HG03575 (cell line): Measurements from ENCODE around the gene DUS1L.

Source experiments
- ATAC-seq: cut with Tn5 transposase; IDR thresholded peaks from one replicate; pipeline ENCODE4 v1.9.1; 2021; ENCODE audit not compliant: unreplicated experiment, insufficient number of reproducible peaks, low FRiP score; ENCODE audit errors: extremely low read depth

The DUS1L gene

GRCh38 chr17:82065638-82066303 is at the start of gene DUS1L:
Gene DUS1L (minus strand): TSS chr17:82065804. CDS start chr17:82065059, 745 bp downstream.
- ATAC-seq: no peak

- no peak for ATAC-seq
Measured at GRCh38 chr17:82114872-82115271, 49.3 kb upstream of the DUS1L start.

- no peak for ATAC-seq
Measured at GRCh38 chr17:82114447-82114846, 48.8 kb upstream of the DUS1L start.

GRCh38 chr17:82113941-82114340 is 48.3 kb upstream of the DUS1L start:
- ATAC-seq: no peak

GRCh38 chr17:82113422-82113821 is 47.8 kb upstream of the DUS1L start:
- no peak for ATAC-seq

GRCh38 chr17:82112914-82113311 is 47.3 kb upstream of the DUS1L start:
- ATAC-seq: no peak

- no peak for ATAC-seq
Measured at GRCh38 chr17:82112181-82112913, 46.7 kb upstream of the DUS1L start.

- ATAC-seq: no peak
Measured at GRCh38 chr17:82110298-82110697, 44.7 kb upstream of the DUS1L start.

- ATAC-seq: no peak
Measured at GRCh38 chr17:82108961-82109475, 43.4 kb upstream of the DUS1L start.

- no peak for ATAC-seq
Measured at GRCh38 chr17:82108496-82108945, 42.9 kb upstream of the DUS1L start.

- no peak for ATAC-seq
Measured at GRCh38 chr17:82108038-82108437, 42.4 kb upstream of the DUS1L start.

- ATAC-seq: no peak
Measured at GRCh38 chr17:82107341-82107860, 41.8 kb upstream of the DUS1L start.

GRCh38 chr17:82106688-82107305 is 41.2 kb upstream of the DUS1L start:
- no peak for ATAC-seq

GRCh38 chr17:82105882-82106687 is 40.5 kb upstream of the DUS1L start:
- no peak for ATAC-seq

- no peak for ATAC-seq
Measured at GRCh38 chr17:82105417-82105881, 39.8 kb upstream of the DUS1L start.

GRCh38 chr17:82104797-82105416 is 39.3 kb upstream of the DUS1L start:
- no peak for ATAC-seq

- ATAC-seq: no peak
Measured at GRCh38 chr17:82103553-82104451, 38.2 kb upstream of the DUS1L start.
